ENCODE measurements around the gene ZRANB1.

ZRANB1 gene

GRCh38 chr10:125027871-125028869, 86.2 kb downstream of the ZRANB1 start:
- TF ChIP-seq CTCF (conservative IDR thresholded peaks at IDR 0.05): no peak
- TF ChIP-seq ZFX (IDR thresholded peaks at IDR 0.05): no peak
- H3K27ac ChIP-seq: no peak overlapping the region

GRCh38 chr10:125029584-125030242, 87.8 kb downstream of the ZRANB1 start:
- TF ChIP-seq ZFX (IDR thresholded peaks at IDR 0.05) (no peak), CTCF (conservative IDR thresholded peaks at IDR 0.05) (no peak)
- peak overlapping the region; percentile 11; the same call in 1 of the 2 replicates for H3K27ac ChIP-seq

- H3K27ac ChIP-seq: no peak overlapping the region
- TF ChIP-seq CTCF (conservative IDR thresholded peaks at IDR 0.05): no peak
- TF ChIP-seq ZFX (IDR thresholded peaks at IDR 0.05): no peak
These were observed 88.8 kb downstream of the ZRANB1 start for GRCh38 chr10:125030567-125031197.

- TF ChIP-seq CTCF (conservative IDR thresholded peaks at IDR 0.05) (no peak), ZFX (IDR thresholded peaks at IDR 0.05) (no peak)
- H3K27ac ChIP-seq: no peak overlapping the region
These were observed 90.6 kb downstream of the ZRANB1 start for GRCh38 chr10:125032474-125033020.

GRCh38 chr10:125033146-125033924, 91.4 kb downstream of the ZRANB1 start:
- H3K27ac ChIP-seq: 0 out of 2 replicates have a peak overlapping the region, but pooled peaks have one; percentile 3
- TF ChIP-seq CTCF (conservative IDR thresholded peaks at IDR 0.05) (no peak), ZFX (IDR thresholded peaks at IDR 0.05) (no peak)

- H3K27ac ChIP-seq: peak overlapping the region; percentile 23; the same call in 1 of the 2 replicates
These were observed 92.8 kb downstream of the ZRANB1 start for GRCh38 chr10:125034675-125035074.

More at GRCh38 chr10:125034675-125035074, 92.8 kb downstream of the ZRANB1 start:
- TF ChIP-seq CTCF (conservative IDR thresholded peaks at IDR 0.05) (no peak), ZFX (IDR thresholded peaks at IDR 0.05) (no peak)

Measured in C4-2B (cell line).